Right renal cortex interstitium (tissue), 3 donors: ENCODE results near the gene CHST11. TPM values are rescaled to one million over a fixed set of nuclear protein-coding genes. Genes with fewer than 3 reads are reported as not detected.
"Not testable (repeated sequence)": the region's sequence is repeated elsewhere in the genome, so short reads cannot be mapped to it uniquely, and the experiment has no call there.

Source experiments
- DNase-seq, 3 donors: peaks; one replicate each; pipeline ENCODE4 v3.0.0-alpha.2; 2013; ENCODE audit warnings: low read depth in 3 of 3, low spot score in 2 of 3
- polyA plus RNA-seq, 3 donors: library from polyadenylated mRNA; unstranded; fragments of 120-200 nt; gene quantifications; one replicate each; pipeline ENCODE4 v1.2.1, GENCODE V29; 2013; ENCODE audit not compliant: insufficient read length in 3 of 3

The CHST11 gene
- polyA plus RNA-seq, 3 donors: 7.3 to 8.6 (median 8.0) TPM

DNA sequence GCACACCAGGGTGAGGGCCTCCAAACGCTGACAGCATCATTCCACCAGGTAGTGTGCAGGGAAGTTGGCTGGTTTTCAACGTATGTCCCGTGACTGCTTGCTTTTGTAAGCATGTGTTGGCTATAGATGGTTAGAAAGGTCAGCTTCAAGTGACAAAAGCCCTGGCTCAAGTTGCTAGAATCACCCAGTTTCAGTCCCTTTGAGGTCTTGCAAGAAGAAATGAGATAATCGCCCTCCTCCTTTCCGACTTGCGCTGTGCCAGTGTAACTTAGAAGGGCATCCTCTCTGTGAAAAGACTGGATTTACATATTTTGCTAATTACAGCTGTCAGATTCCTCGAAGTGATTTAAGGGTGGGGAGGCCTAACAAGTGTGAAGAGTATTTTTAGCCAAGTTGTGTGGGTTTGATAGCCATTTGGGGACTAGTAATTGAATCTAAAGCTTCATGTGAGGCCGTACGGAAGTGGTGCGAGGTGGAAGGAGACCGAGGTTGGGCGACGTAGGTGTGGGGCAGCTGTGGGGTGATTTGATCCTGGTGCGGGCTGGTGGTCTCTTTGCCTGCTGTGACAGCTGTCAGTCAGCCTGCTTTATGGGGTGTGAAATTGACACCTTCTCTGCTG, 94.7 kb downstream of the CHST11 start:
- DNase-seq: no peak

- DNase-seq: no peak
Observed at GRCh38 chr12:104553421-104553820, 96.7 kb downstream of the CHST11 start.

- DNase-seq: no peak
Observed at GRCh38 chr12:104555648-104556047, 98.9 kb downstream of the CHST11 start.

GRCh38 chr12:104557488-104558195, 100.9 kb downstream of the CHST11 start:
- no peak for DNase-seq

- no peak for DNase-seq
Observed at GRCh38 chr12:104560881-104561280, 104.1 kb downstream of the CHST11 start.

- DNase-seq: no peak
Observed at GRCh38 chr12:104562763-104563162, 106.0 kb downstream of the CHST11 start.

DNA sequence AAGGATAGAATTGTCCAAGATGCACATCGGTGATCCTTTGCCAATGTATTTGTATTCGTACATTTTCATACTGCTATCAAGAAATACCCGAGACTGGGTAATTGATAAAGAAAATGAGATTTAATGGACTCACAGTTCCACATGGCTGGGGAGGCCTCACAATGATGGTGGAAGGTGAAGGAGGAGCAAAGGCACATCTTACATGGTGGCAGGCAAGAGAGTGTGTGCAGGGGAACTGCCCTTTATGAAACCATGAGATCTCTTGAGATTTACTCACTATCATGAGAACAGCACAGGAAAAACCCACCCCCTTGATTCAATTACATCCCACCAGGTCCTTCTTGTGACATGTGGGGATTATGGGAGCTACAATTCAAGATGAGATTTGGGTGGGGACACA, 107.9 kb downstream of the CHST11 start:
- not testable (repeated sequence) for DNase-seq

- DNase-seq: no peak
Observed at GRCh38 chr12:104565606-104566243, 109.0 kb downstream of the CHST11 start.

DNA sequence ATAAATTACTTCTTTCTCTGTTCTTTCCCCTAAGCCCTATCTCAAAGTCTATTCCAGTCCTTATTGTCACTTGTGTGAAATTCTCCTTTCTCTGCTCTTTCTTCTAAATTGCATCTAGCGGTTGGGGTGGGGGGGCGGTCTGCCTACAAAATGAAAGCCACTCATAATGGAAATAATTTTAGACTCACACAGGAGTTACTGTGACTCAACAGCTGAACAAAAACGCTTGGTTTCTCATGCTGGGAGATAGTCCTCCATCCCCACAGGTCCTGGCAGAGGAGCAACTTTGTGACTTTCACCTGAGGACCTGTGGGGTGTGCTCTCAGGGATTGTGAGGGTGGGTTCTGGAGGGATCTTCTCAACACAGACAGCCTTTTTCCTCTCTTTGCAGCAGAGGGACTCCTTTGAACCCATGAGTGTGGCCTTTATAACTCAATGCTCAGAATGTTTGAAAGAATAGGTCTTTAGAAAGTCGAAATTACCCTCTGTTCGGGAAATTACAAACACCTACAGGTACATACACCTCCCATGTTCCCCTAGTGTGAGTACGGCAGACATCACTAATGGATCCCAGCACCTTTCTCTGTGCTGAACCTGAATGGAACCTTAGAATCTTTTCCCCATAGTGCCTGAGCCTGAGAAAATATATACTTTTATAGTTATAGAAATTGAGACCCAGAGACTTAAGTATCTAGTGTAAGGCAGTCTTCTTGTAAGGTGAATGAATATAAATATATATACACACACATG, 109.7 kb downstream of the CHST11 start:
- no peak for DNase-seq

- DNase-seq: no peak
Observed at GRCh38 chr12:104567832-104568486, 111.2 kb downstream of the CHST11 start.

DNA sequence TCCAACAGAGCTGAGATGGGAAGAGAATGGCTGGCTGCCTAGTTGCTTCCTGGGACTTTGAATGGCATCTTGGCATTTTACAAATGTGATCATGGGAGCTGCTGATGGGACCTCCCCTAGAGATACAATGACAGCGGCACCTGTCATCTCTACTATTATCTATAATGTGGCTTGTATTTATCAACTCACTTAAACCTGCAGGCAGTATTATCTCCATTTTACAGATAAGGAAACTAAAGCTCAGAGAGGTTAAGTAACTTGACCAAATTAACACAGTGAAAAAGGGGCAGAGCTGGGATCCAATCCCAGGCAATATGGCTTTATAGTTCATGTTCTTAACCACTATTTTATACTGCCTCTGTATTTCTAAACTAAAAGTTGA, 111.7 kb downstream of the CHST11 start:
- DNase-seq: no peak

- DNase-seq: no peak
Observed at GRCh38 chr12:104568935-104569334, 112.2 kb downstream of the CHST11 start.

DNA sequence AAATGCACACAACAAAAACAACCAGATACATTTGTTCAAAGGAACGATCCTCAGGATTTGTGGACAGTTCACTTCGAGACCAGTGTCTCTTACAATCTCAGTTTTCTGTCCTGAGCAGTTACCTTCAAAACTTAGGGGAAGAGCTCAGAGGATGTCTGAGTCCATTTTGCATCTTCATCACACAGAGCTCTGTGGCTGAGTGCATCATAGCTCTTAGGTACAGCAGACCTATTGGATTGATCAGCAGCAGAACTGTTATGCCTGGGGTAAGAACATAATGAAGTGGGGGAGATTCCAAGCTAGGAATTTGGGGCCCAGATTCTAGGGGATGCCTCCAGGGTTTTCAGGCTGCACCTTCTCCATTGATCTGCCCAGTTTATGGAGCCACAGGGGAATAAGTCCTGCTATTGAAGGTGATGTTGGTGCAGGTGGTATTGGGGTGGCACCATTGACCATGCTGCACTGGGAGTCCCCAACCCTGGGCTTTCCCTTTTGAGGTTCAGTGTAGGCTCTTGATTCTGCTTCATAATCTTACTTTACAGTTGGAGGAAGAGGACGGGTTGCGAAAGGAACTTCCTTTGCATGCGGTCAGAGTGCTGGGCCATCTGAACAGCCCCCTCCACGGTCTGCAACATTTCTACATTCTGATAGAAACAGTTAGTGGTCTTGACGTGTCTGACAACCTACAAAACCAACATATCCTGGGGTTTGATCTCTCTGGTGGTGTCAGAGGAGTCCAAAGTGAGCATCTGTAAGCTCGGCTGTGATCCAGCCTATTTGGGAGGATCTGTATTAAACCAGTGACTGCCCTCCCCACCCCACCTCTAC, 112.8 kb downstream of the CHST11 start:
- DNase-seq: no peak

- no peak for DNase-seq
Observed at GRCh38 chr12:104570174-104570907, 113.6 kb downstream of the CHST11 start.

DNA sequence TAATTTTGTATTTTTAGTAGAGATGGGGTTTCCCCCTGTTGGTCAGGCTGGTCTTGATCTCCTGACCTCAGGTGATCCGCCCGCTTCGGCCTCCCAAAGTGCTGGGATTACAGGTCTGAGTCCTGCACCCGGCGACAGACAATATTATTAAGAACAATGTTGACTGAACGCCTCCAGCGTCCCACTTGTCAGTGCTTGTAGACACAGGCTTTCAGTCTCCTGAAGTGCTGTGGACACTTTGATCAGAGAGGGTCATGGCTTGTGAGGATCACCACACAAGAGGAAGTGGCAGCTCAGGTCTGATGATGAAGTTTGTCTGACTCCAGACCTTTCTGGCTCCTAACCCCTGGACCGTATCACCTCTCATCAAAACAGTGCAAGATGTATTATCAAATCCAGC, 114.6 kb downstream of the CHST11 start:
- no peak for DNase-seq

GRCh38 chr12:104574353-104574752, 117.6 kb downstream of the CHST11 start:
- not testable (repeated sequence) for DNase-seq

GRCh38 chr12:104574758-104575157, 118.0 kb downstream of the CHST11 start:
- DNase-seq: not testable (repeated sequence)

DNA sequence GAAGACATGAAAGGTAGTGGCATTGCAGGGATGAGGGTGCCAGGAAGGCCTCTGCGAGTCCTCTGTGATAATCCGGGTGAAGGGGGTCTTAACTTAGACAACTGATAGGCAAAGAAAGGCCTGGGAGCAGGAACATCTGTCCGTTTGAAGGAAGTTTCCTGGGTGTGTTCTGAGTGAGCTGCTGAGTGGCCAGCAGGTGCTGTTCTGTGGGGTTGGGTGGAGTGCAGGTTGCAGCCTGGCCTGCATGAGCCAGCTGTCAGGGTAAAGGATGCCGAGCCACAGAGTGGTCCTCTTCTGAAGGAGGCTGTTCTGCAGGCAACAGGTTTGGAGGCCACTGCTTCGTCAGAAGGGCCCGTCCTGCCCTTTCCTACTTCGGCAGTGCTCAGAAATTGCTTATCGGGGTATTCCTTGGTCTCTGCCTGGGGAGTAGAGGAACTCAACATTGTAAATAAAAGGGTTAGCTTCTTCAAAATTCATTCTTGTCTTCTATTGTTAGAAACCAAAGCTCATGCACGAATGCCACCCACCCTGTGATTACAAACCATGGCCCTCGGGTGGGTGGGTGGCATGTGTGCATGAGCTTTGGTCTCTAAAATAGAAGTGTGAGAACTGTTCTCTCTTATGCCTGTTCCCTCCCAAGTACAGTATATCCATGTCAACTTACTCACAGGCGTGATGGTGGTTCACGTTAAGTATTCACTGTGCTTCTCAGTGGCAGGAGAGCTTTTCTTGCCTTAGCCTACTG, 118.9 kb downstream of the CHST11 start:
- no peak for DNase-seq
